ENCODE results near the gene FXYD3. TPM values are rescaled to one million over a fixed set of nuclear protein-coding genes. Genes with fewer than 3 reads are reported as not detected.
A peak's percentile ranks its signal among the peaks of the same experiment; 100 is the strongest.

Gene FXYD3
- total and polyA plus RNA-seq, 2 experiments from 2014 or later = 0.81 TPM; not detected in 1

DNA sequence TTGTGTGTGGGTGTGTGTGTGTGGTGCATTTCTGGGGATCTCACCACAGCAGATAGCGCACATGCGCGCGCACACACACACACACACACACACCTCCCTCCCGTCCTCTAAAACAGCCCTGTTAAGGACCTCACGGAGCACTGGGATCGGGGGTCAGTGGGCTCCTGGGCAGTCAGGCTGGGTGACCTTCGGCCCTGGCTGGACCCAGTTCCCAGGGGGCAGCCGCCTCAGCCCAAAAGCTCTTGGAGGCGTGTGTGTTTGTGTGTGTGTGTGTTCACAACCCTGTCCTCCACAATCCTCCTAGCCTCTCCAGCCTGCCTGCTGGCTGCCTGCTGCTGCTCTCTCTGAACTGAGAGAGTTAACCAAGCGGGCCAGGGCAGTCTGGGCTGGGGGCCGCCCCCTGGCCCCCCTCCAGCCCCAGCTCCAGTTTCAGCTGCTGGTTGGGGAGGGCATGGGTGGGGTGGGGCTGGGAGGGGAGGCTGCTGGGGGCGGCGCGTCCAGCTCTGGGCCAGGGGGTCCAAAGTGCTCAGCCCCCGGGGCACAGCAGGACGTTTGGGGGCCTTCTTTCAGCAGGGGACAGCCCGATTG is 22.8 kb downstream of the FXYD3 start, which contains the start of gene FXYD1:
FXYD1 (plus strand) TSS at position 520 of the 588 bp plus-strand sequence. CDS start 1,256 bp downstream, outside the sequence.
- peaks cover 11% of the 10 kb centered on the region; the same call in 1 of the 2 replicates for H3K27me3 ChIP-seq (ENCODE audit: insufficient read depth)
- no peaks in the 10 kb centered on the region for H3K36me3 ChIP-seq (ENCODE audit: insufficient read depth)
- Mint-ChIP-seq H3K27ac (peak within 1 kb of the TSS; percentile 57; the same call in 1 of the 2 replicates), H3K9me3 (no peaks in the 10 kb centered on the region; the same call in 2 of the 3 replicates), H3K4me1 (peaks cover 36% of the 10 kb centered on the region), H3K4me3 (no peak within 1 kb of the TSS; the same call in 2 of the 3 replicates), H3K36me3 (ENCODE audit: low read depth) (no peaks in the 10 kb centered on the region; the same call in 2 of the 3 replicates), H3K27me3 (ENCODE audit: insufficient read depth, low read depth, poor library complexity) (peaks cover 26% of the 10 kb centered on the region)
- H3K27ac ChIP-seq (ENCODE audit: low read depth) = no peak within 1 kb of the TSS
- H3F3A ChIP-seq (replicated peaks; ENCODE audit: low read depth) = 0 out of 2 replicates have a peak, but pooled peaks cover 9% of the 10 kb centered on the region
- H3K4me3 ChIP-seq = no peak within 1 kb of the TSS
- DNase-seq (ENCODE audit: low spot score) (no peak), ATAC-seq (no peak)
- TF ChIP-seq ZNF114 (CRISPR knock-in tag; IDR thresholded peaks at IDR 0.05) (no peak), STAT1 (IDR thresholded peaks at IDR 0.05; ENCODE audit: unreplicated experiment) (no peak), EZH2 (IDR thresholded peaks at IDR 0.05; ENCODE audit: low read depth, unreplicated experiment) (no peak), NANOG (IDR thresholded peaks at IDR 0.05; ENCODE audit: borderline replicate concordance) (no peak), CREB1 (CRISPR knock-in tag; IDR thresholded peaks at IDR 0.05; ENCODE audit: low read depth) (no peak), POLR2AphosphoS5 (IDR thresholded peaks at IDR 0.05; ENCODE audit: low read depth) (no peak), EZH2phosphoT487 (IDR thresholded peaks at IDR 0.05; ENCODE audit: unreplicated experiment) (no peak), ZNF331 (CRISPR knock-in tag; IDR thresholded peaks at IDR 0.05; ENCODE audit: low read depth) (no peak), JUNB (IDR thresholded peaks at IDR 0.05; ENCODE audit: unreplicated experiment) (no peak)
- TF ChIP-seq, protein P1, sequence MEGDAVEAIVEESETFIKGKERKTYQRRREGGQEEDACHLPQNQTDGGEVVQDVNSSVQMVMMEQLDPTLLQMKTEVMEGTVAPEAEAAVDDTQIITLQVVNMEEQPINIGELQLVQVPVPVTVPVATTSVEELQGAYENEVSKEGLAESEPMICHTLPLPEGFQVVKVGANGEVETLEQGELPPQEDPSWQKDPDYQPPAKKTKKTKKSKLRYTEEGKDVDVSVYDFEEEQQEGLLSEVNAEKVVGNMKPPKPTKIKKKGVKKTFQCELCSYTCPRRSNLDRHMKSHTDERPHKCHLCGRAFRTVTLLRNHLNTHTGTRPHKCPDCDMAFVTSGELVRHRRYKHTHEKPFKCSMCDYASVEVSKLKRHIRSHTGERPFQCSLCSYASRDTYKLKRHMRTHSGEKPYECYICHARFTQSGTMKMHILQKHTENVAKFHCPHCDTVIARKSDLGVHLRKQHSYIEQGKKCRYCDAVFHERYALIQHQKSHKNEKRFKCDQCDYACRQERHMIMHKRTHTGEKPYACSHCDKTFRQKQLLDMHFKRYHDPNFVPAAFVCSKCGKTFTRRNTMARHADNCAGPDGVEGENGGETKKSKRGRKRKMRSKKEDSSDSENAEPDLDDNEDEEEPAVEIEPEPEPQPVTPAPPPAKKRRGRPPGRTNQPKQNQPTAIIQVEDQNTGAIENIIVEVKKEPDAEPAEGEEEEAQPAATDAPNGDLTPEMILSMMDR (conservative IDR thresholded peaks at IDR 0.05; ENCODE audit: low read depth in 2 of 2) = no peak
- H3K4me1 ChIP-seq (ENCODE audit: insufficient read depth) = peaks cover 27% of the 10 kb centered on the region
- no peaks in the 10 kb centered on the region for H3K79me2 ChIP-seq (replicated peaks; ENCODE audit: insufficient read depth)
- H3K4me2 ChIP-seq = no peak within 1 kb of the TSS
- H3K9me2 ChIP-seq (ENCODE audit: insufficient read depth) = no peaks in the 10 kb centered on the region
- H2AFZ ChIP-seq = no peak within 1 kb of the TSS
- no peaks in the 10 kb centered on the region for H4K20me1 ChIP-seq (replicated peaks; ENCODE audit: insufficient read depth)

DNA sequence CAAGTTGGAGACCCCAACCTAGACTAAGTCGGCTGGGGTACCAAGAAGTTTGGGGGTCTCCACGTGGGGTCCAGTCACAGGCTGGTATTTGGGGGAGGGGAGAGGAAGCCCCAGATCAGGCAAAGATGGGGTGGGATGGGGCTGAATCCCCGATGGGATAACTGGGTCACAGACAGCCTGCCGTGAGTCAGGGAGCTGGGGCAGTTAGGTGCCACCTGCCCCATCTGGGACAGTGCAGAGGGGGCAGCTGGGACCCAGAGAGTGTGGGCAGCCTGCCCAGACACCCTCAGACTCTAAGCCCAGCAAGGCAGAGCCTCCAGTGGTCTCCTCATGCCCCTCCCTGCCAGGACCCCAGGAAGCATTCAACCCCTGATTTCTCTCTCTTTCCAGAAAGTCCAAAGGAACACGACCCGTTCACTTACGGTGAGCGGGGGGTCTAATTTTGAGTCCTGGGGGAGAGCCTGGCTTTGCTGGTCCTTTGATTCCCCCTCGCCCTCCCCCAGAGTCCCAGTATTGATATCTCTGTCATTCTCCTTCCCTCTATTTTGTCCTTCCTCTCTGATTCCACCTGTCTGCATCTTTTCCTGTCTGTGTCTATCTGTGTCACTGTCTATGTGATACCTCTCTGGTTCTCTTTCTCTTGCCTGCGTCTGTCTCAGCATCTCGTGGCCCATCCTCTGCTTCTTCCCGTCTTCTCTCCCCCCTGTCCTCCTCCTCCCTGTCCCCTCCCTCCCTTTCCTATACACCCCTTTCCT is 24.8 kb downstream of the FXYD3 start:
- ATAC-seq = no peak
- H3K4me3 ChIP-seq = peak overlapping the region; percentile 46
- no peak for DNase-seq (ENCODE audit: low spot score)
- H3K4me2 ChIP-seq = peak overlapping the region; percentile 69
- H3K36me3 ChIP-seq (ENCODE audit: insufficient read depth) = no peaks in the 10 kb centered on the region
- Mint-ChIP-seq H3K9me3 (no peaks in the 10 kb centered on the region; the same call in 1 of the 3 replicates), H3K36me3 (ENCODE audit: low read depth) (no peaks in the 10 kb centered on the region), H3K27me3 (ENCODE audit: insufficient read depth, low read depth, poor library complexity) (peaks cover 36% of the 10 kb centered on the region), H3K4me1 (peaks cover 43% of the 10 kb centered on the region), H3K27ac (no peak overlapping the region), H3K4me3 (peak overlapping the region; percentile 54; the same call in 1 of the 3 replicates)
- H3K9me2 ChIP-seq (ENCODE audit: insufficient read depth) = no peaks in the 10 kb centered on the region
- H3K27ac ChIP-seq (ENCODE audit: low read depth) = no peak overlapping the region
- H3K79me2 ChIP-seq (replicated peaks; ENCODE audit: insufficient read depth) = no peaks in the 10 kb centered on the region
- 0 out of 2 replicates have a peak, but pooled peaks cover 4% of the 10 kb centered on the region for H4K20me1 ChIP-seq (replicated peaks; ENCODE audit: insufficient read depth)
- no peak overlapping the region for H2AFZ ChIP-seq
- H3K27me3 ChIP-seq (ENCODE audit: insufficient read depth) = peaks cover 20% of the 10 kb centered on the region
- peaks cover 9% of the 10 kb centered on the region; the same call in 1 of the 2 replicates for H3F3A ChIP-seq (replicated peaks; ENCODE audit: low read depth)
- H3K4me1 ChIP-seq (ENCODE audit: insufficient read depth) = peaks cover 32% of the 10 kb centered on the region
- TF ChIP-seq, protein P2, sequence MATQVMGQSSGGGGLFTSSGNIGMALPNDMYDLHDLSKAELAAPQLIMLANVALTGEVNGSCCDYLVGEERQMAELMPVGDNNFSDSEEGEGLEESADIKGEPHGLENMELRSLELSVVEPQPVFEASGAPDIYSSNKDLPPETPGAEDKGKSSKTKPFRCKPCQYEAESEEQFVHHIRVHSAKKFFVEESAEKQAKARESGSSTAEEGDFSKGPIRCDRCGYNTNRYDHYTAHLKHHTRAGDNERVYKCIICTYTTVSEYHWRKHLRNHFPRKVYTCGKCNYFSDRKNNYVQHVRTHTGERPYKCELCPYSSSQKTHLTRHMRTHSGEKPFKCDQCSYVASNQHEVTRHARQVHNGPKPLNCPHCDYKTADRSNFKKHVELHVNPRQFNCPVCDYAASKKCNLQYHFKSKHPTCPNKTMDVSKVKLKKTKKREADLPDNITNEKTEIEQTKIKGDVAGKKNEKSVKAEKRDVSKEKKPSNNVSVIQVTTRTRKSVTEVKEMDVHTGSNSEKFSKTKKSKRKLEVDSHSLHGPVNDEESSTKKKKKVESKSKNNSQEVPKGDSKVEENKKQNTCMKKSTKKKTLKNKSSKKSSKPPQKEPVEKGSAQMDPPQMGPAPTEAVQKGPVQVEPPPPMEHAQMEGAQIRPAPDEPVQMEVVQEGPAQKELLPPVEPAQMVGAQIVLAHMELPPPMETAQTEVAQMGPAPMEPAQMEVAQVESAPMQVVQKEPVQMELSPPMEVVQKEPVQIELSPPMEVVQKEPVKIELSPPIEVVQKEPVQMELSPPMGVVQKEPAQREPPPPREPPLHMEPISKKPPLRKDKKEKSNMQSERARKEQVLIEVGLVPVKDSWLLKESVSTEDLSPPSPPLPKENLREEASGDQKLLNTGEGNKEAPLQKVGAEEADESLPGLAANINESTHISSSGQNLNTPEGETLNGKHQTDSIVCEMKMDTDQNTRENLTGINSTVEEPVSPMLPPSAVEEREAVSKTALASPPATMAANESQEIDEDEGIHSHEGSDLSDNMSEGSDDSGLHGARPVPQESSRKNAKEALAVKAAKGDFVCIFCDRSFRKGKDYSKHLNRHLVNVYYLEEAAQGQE (IDR thresholded peaks at IDR 0.05; ENCODE audit: unreplicated experiment) = no peak
- TF ChIP-seq POLR2AphosphoS5 (IDR thresholded peaks at IDR 0.05; ENCODE audit: low read depth) (no peak), ZNF114 (CRISPR knock-in tag; IDR thresholded peaks at IDR 0.05) (no peak), CREB1 (CRISPR knock-in tag; IDR thresholded peaks at IDR 0.05; ENCODE audit: low read depth) (no peak), NANOG (IDR thresholded peaks at IDR 0.05; ENCODE audit: borderline replicate concordance) (no peak), STAT1 (IDR thresholded peaks at IDR 0.05; ENCODE audit: unreplicated experiment) (no peak)
- TF ChIP-seq, protein P1 (conservative IDR thresholded peaks at IDR 0.05; ENCODE audit: low read depth in 2 of 2) = no peak

Measured in GM23338 (cell line).